ENCODE data around the gene FOXP1. TPM values are rescaled to one million over a fixed set of nuclear protein-coding genes. Genes with fewer than 3 reads are reported as not detected.

FOXP1 gene
- total RNA-seq, 1 donor from 2014 or later = 71.3 TPM

DNA sequence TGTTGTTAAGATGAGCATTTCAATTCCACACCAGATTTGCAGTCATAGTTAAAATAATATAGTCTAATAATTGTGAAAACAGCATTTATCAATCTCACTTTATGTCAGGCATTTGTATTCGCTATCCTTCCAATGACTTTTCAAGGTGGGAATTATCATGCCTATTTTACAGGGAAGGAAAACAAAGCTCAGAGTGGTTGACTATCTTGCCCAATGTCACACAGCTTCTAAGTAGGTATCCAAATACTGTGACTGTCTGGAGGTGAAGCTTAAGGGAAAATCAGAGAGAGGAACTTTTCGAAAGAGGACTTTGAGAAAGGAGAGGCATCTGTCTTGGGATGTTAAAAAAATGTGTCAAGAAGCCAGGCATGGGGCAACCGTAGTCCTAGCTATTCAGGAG, 443.1 kb downstream of the FOXP1 start:
- H3K9me3 Mint-ChIP-seq (ENCODE audit: unreplicated experiment) = no peaks in the 10 kb centered on the region

DNA sequence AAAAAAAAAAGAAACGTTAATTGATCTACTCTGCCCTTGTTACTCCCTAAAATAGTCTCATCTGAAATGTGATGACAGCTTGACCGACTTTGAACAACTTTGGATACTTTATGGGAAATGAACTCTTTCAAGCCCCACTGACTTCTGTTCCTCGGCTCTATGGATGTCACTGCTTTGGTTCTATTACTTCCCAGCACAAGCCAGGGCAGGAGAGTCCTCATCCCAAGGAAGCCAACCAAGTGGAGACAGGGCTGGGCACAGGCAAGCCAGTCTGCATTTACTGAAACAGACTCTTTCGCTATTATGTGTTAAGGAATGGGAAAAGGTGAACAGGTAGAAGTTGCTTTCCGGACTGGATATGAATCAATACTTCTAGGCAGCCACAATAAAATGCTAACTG, 444.0 kb downstream of the FOXP1 start:
- no peak overlapping the region for H3K27ac Mint-ChIP-seq (ENCODE audit: unreplicated experiment)
- no peak for DNase-seq (ENCODE audit: low spot score)
- H3K9me3 Mint-ChIP-seq (ENCODE audit: unreplicated experiment) = no peaks in the 10 kb centered on the region
- TF ChIP-seq, protein P1, sequence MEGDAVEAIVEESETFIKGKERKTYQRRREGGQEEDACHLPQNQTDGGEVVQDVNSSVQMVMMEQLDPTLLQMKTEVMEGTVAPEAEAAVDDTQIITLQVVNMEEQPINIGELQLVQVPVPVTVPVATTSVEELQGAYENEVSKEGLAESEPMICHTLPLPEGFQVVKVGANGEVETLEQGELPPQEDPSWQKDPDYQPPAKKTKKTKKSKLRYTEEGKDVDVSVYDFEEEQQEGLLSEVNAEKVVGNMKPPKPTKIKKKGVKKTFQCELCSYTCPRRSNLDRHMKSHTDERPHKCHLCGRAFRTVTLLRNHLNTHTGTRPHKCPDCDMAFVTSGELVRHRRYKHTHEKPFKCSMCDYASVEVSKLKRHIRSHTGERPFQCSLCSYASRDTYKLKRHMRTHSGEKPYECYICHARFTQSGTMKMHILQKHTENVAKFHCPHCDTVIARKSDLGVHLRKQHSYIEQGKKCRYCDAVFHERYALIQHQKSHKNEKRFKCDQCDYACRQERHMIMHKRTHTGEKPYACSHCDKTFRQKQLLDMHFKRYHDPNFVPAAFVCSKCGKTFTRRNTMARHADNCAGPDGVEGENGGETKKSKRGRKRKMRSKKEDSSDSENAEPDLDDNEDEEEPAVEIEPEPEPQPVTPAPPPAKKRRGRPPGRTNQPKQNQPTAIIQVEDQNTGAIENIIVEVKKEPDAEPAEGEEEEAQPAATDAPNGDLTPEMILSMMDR (IDR thresholded peaks at IDR 0.05; ENCODE audit: unreplicated experiment) = no peak
- no peaks in the 10 kb centered on the region for H3K36me3 Mint-ChIP-seq (ENCODE audit: low read depth, unreplicated experiment)
- no peak overlapping the region for H3K4me3 Mint-ChIP-seq (ENCODE audit: unreplicated experiment)
- peaks cover 13% of the 10 kb centered on the region for H3K4me1 Mint-ChIP-seq (ENCODE audit: unreplicated experiment)
- H3K27me3 Mint-ChIP-seq (ENCODE audit: unreplicated experiment) = no peaks in the 10 kb centered on the region

More for the DNA sequence above, 443.1 kb downstream of the FOXP1 start:
- Mint-ChIP-seq H3K27me3 (ENCODE audit: unreplicated experiment) (no peaks in the 10 kb centered on the region), H3K4me3 (ENCODE audit: unreplicated experiment) (no peak overlapping the region), H3K4me1 (ENCODE audit: unreplicated experiment) (peaks cover 13% of the 10 kb centered on the region), H3K36me3 (ENCODE audit: low read depth, unreplicated experiment) (no peaks in the 10 kb centered on the region), H3K27ac (ENCODE audit: unreplicated experiment) (no peak overlapping the region)
- DNase-seq (ENCODE audit: low spot score) = no peak
- TF ChIP-seq, protein P1 (IDR thresholded peaks at IDR 0.05; ENCODE audit: unreplicated experiment) = no peak

DNA sequence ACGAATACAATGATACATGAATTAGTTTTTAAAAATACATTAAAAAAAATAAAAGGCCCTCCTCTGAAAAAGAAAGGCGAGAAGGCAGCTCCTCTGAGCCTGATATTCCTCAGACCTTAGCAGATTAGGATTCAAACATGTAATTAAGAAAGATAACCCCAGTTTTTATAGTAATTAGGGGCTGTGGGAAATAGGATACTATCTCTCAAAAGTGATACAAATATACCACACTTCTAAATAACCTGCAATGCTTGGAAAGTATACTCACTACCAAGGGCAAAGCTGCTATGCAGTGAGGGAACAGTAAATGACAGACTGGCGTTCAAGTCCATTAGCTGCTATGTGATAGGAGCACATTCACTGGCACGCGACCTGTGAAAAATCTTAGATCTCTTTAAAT, 445.1 kb downstream of the FOXP1 start:
- H3K27me3 Mint-ChIP-seq (ENCODE audit: unreplicated experiment) = no peaks in the 10 kb centered on the region
- peaks cover 17% of the 10 kb centered on the region for H3K4me1 Mint-ChIP-seq (ENCODE audit: unreplicated experiment)
- H3K27ac Mint-ChIP-seq (ENCODE audit: unreplicated experiment) = no peak overlapping the region
- H3K9me3 Mint-ChIP-seq (ENCODE audit: unreplicated experiment) = no peaks in the 10 kb centered on the region
- DNase-seq (ENCODE audit: low spot score) = no peak
- TF ChIP-seq, protein P1 (IDR thresholded peaks at IDR 0.05; ENCODE audit: unreplicated experiment) = no peak
- H3K4me3 Mint-ChIP-seq (ENCODE audit: unreplicated experiment) = no peak overlapping the region
- H3K36me3 Mint-ChIP-seq (ENCODE audit: low read depth, unreplicated experiment) = no peaks in the 10 kb centered on the region

DNA sequence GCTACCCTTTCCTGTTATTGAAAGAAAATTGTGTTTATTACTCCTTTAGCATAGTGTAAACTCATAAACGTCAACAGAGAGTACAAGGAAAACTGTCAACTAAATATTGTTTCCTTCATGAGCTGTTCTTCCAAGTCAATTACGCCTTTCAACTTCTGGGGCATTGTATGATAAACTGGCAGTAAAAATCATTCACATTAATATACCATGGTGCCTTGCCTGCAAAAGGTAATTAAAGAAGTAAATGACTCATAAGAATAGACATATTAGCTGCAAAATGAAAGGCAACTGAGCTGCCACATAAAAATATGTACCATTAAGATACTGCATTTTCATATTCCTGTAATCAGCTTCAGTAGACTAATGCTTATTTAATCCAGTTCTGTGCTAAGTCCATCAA, 447.3 kb downstream of the FOXP1 start:
- TF ChIP-seq, protein P1 (IDR thresholded peaks at IDR 0.05; ENCODE audit: unreplicated experiment) = no peak
- Mint-ChIP-seq H3K27me3 (ENCODE audit: unreplicated experiment) (peaks cover 2% of the 10 kb centered on the region), H3K4me1 (ENCODE audit: unreplicated experiment) (peaks cover 19% of the 10 kb centered on the region), H3K4me3 (ENCODE audit: unreplicated experiment) (no peak overlapping the region), H3K36me3 (ENCODE audit: low read depth, unreplicated experiment) (no peaks in the 10 kb centered on the region), H3K27ac (ENCODE audit: unreplicated experiment) (no peak overlapping the region), H3K9me3 (ENCODE audit: unreplicated experiment) (no peaks in the 10 kb centered on the region)
- no peak for DNase-seq (ENCODE audit: low spot score)

DNA sequence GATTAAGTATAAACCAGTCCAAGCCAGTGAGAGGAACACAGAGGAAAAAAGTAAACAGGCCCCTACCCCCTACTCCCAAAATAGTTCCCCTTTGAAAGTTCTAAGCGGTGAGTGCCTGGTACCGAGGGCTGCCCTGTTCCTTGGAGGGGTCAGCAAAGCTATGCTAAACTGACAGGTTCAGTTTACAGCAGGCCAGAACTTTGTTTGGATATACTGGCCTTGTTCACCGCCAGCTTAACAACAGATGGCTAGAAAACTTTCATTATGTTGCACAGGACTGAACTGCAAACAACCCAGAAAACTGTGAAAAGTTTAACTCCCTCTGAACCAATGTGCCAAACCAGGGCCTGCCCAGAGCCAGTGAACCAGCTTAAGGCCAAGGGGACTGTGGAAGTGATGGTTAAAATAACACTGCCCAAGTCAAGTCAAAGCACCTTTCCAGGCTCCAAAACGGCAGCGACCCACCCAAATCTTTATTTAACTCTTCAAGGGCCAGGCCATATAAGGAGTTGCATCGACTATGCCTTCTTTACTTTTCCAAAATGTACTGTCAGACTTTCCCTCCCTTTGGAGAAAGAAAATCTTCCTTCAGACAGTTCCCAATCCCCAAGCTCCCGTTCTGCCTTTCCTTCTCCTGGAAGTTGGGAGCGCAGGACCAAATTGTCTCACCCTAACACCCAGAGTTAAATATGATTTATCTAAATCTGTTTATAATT, 448.0 kb downstream of the FOXP1 start:
- Mint-ChIP-seq H3K36me3 (ENCODE audit: low read depth, unreplicated experiment) (no peaks in the 10 kb centered on the region), H3K4me3 (ENCODE audit: unreplicated experiment) (no peak overlapping the region), H3K9me3 (ENCODE audit: unreplicated experiment) (no peaks in the 10 kb centered on the region), H3K4me1 (ENCODE audit: unreplicated experiment) (peaks cover 26% of the 10 kb centered on the region), H3K27ac (ENCODE audit: unreplicated experiment) (no peak overlapping the region), H3K27me3 (ENCODE audit: unreplicated experiment) (peaks cover 2% of the 10 kb centered on the region)
- TF ChIP-seq, protein P1 (IDR thresholded peaks at IDR 0.05; ENCODE audit: unreplicated experiment) = no peak
- no peak for DNase-seq (ENCODE audit: low spot score)
